ENCODE results near the gene MIEN1.
"Not testable (repeated sequence)": the region's sequence is repeated elsewhere in the genome, so short reads cannot be mapped to it uniquely, and the experiment has no call there.

The MIEN1 gene

DNA sequence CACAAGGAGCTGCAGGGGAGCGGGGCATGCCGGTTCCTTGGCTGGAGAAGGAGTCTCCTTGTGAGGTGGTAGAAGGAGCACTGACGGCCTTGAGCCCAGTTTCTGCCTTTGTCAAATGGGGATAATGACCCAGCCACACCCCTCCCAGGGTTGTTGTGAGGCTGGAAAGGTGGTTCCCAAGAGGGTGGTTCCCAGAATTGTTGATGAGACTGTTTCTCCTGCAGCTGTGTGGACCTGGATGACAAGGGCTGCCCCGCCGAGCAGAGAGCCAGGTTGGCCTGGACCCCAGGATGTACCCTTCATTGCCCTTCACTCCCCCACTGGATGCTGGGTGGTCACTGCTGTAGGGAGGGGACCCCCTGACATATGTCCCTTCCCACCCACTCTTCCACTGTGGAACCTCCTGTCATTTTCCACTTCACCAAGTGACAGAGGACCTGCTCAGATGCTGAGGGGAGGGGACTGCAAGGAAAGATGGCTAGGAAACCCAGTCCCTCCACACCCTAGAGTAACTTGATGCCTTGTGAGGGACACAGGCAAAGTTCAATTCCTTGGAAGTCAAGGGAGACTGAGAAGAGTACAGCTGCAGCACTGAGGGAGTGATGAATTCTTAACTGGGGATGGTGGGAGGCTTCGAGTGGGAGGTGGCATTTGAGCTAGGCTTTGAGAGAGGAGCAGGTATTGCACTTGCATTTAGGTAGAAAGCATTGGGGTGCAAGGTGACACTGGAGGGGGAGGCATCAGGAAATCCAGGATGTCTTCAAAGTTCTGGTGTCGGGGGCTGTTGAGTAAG lies 10.6 kb downstream of the MIEN1 start:
- DNase-seq (ENCODE audit: insufficient read length) (no peak), FAIRE-seq (no peak)
- TF ChIP-seq POLR2A (IDR thresholded peaks at IDR 0.05; ENCODE audit: low read depth, low read length) (no peak), TAF1 (IDR thresholded peaks at IDR 0.05; ENCODE audit: borderline replicate concordance, low read depth, low read length) (no peak), POLR2AphosphoS5 (IDR thresholded peaks at IDR 0.05; ENCODE audit: low read depth, low read length) (no peak)

DNA sequence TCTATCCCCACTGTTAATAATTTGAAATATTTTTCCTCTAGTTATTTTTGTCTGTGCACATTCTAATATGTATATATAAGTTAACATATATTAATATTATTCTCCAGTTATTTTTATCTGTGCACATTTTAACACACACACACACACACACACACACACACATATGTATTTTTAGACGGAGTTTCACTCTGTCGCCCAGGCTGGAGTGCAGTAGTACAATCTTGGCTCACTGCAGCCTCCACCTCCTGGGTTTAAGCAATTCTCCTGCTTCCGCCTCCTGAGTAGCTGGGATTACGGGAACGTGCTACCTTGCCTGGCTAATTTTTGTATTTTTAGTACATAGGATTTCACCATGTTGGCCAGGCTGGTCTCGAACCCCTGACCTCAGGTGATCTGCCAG lies 12.7 kb downstream of the MIEN1 start:
- TF ChIP-seq POLR2AphosphoS5 (IDR thresholded peaks at IDR 0.05; ENCODE audit: low read depth, low read length) (no peak), POLR2A (IDR thresholded peaks at IDR 0.05; ENCODE audit: low read depth, low read length) (no peak), TAF1 (IDR thresholded peaks at IDR 0.05; ENCODE audit: borderline replicate concordance, low read depth, low read length) (no peak)
- FAIRE-seq (no peak), DNase-seq (ENCODE audit: insufficient read length) (no peak)

DNA sequence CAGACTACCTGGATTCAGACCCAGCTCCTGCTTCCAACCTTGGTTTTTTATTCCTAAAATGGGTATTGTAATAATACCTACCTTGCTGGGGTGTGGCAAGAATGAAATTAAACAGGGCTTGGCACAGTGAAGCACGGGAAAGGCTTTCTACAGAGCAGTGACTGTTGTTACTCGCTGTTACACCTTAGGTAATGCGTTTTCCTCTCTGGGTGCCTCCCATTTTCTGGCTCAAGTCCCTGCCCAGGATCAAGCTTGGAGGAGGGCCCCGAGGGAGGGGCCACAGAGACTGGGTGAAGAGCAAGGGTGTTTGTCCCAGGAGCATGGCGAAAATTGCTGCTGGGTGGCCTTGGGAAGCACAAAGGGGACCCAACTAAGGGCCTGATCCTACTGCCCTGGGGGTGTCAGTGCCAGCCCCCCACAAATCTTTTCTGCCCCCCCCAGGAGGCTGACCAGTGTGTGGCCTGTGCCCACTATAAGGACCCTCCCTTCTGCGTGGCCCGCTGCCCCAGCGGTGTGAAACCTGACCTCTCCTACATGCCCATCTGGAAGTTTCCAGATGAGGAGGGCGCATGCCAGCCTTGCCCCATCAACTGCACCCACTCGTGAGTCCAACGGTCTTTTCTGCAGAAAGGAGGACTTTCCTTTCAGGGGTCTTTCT lies 13.3 kb downstream of the MIEN1 start:
- no peak for FAIRE-seq
- no peak for TF ChIP-seq POLR2A (IDR thresholded peaks at IDR 0.05; ENCODE audit: low read depth, low read length)
- TF ChIP-seq POLR2AphosphoS5 (IDR thresholded peaks at IDR 0.05; ENCODE audit: low read depth, low read length): no peak
- no peak for TF ChIP-seq TAF1 (IDR thresholded peaks at IDR 0.05; ENCODE audit: borderline replicate concordance, low read depth, low read length)
- DNase-seq (ENCODE audit: insufficient read length): no peak

DNA sequence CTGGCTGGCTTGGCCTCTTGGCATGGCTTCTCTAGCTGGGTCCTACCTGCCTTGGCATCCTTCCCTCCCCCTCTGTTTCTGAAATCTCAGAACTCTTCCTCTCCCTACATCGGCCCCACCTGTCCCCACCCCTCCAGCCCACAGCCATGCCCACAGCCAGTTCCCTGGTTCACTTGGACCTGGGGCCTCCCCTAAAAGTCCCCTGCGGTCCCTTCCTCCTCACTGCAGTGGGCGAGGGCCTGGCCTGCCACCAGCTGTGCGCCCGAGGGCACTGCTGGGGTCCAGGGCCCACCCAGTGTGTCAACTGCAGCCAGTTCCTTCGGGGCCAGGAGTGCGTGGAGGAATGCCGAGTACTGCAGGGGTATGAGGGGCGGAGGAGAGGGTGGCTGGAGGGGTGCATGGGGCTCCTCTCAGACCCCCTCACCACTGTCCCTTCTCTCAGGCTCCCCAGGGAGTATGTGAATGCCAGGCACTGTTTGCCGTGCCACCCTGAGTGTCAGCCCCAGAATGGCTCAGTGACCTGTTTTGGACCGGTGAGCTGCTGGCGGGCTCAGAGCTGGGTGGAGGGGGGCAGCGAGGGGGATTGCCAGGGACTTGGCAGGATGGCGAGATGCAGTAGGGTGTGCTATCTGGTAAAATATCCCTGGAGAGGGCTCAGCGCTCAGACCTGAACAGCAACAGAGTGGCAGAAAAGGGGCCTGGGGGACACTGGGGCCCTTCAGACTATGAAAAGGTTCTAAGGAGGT lies 14.1 kb downstream of the MIEN1 start:
- FAIRE-seq: no peak
- DNase-seq (ENCODE audit: insufficient read length): no peak
- no peak for TF ChIP-seq POLR2AphosphoS5 (IDR thresholded peaks at IDR 0.05; ENCODE audit: low read depth, low read length)
- TF ChIP-seq POLR2A (IDR thresholded peaks at IDR 0.05; ENCODE audit: low read depth, low read length): no peak
- no peak for TF ChIP-seq TAF1 (IDR thresholded peaks at IDR 0.05; ENCODE audit: borderline replicate concordance, low read depth, low read length)

DNA sequence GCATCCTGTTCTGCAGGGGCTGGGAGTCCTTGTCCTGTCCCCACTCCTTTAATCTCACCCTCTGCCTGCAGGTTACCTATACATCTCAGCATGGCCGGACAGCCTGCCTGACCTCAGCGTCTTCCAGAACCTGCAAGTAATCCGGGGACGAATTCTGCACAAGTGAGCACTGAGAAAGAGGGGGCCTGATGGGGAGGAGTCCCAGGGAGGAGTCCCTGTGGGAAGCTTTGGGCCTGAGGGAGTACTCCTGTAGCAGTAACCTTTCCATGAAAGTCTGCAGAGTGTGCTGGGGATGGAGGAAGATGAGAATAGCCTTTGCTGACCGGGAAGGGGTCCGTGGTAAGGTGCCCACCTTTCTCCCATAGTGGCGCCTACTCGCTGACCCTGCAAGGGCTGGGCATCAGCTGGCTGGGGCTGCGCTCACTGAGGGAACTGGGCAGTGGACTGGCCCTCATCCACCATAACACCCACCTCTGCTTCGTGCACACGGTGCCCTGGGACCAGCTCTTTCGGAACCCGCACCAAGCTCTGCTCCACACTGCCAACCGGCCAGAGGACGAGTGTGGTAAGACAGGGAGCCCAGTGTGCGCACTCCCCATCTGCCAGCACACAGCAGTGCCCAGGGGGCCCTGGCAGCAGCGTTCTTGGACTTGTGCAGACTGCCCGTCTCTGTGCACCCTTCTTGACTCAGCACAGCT lies 14.8 kb downstream of the MIEN1 start:
- TF ChIP-seq POLR2AphosphoS5 (IDR thresholded peaks at IDR 0.05; ENCODE audit: low read depth, low read length) (no peak), POLR2A (IDR thresholded peaks at IDR 0.05; ENCODE audit: low read depth, low read length) (no peak), TAF1 (IDR thresholded peaks at IDR 0.05; ENCODE audit: borderline replicate concordance, low read depth, low read length) (no peak)
- DNase-seq (ENCODE audit: insufficient read length) (no peak), FAIRE-seq (no peak)

DNA sequence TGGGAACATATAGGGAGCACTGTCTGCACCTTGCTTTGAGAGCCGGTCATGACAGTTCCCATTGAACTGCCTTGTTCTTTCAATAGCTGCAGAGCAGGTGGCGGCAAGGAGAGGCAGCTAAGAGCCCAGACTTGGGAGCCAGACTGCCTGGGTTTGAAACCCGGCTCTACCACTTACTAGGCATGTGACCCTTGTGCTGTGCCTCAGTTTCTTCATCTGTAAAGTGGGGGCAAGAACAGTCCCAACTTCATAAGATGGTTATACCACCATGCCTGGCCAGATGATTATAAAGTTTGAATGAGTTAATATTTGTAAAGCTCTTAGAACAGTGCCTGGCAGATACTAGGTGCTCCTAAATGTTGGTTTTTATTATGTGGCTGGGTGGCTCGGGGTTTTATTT lies 16.1 kb downstream of the MIEN1 start:
- TF ChIP-seq POLR2A (IDR thresholded peaks at IDR 0.05; ENCODE audit: low read depth, low read length) (no peak), TAF1 (IDR thresholded peaks at IDR 0.05; ENCODE audit: borderline replicate concordance, low read depth, low read length) (no peak), POLR2AphosphoS5 (IDR thresholded peaks at IDR 0.05; ENCODE audit: low read depth, low read length) (no peak)
- FAIRE-seq: no peak

DNA sequence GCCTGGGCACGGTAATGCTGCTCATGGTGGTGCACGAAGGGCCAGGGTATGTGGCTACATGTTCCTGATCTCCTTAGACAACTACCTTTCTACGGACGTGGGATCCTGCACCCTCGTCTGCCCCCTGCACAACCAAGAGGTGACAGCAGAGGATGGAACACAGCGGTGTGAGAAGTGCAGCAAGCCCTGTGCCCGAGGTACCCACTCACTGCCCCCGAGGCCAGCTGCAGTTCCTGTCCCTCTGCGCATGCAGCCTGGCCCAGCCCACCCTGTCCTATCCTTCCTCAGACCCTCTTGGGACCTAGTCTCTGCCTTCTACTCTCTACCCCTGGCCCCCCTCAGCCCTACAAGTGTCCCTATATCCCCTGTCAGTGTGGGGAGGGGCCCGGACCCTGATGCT lies 18.5 kb downstream of the MIEN1 start:
- DNase-seq (ENCODE audit: insufficient read length) (no peak), FAIRE-seq (no peak)
- TF ChIP-seq POLR2AphosphoS5 (IDR thresholded peaks at IDR 0.05; ENCODE audit: low read depth, low read length): no peak
- TF ChIP-seq POLR2A (IDR thresholded peaks at IDR 0.05; ENCODE audit: low read depth, low read length): no peak
- no peak for TF ChIP-seq TAF1 (IDR thresholded peaks at IDR 0.05; ENCODE audit: borderline replicate concordance, low read depth, low read length)

More for the DNA sequence above, 16.1 kb downstream of the MIEN1 start:
- DNase-seq (ENCODE audit: insufficient read length): no peak

DNA sequence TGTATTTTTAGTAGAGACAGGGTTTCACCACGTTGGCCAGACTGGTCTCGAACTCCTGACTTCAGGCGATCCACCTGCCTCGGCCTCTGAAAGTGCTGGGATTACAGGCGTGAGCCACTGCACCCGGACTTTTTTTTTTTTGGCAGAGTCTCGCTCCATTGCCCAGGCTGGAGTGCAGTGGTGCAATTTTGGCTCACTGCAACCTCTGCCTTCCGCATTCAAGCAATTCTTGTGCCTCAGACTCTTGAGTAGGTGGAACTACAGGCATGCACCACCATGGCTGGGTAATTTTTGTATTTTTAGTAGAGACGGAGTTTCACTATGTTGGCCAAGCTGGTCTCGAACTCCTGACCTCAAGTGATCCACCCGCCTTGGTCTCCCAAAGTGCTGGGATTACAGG lies 19.3 kb downstream of the MIEN1 start:
- FAIRE-seq: not testable (repeated sequence)

DNA sequence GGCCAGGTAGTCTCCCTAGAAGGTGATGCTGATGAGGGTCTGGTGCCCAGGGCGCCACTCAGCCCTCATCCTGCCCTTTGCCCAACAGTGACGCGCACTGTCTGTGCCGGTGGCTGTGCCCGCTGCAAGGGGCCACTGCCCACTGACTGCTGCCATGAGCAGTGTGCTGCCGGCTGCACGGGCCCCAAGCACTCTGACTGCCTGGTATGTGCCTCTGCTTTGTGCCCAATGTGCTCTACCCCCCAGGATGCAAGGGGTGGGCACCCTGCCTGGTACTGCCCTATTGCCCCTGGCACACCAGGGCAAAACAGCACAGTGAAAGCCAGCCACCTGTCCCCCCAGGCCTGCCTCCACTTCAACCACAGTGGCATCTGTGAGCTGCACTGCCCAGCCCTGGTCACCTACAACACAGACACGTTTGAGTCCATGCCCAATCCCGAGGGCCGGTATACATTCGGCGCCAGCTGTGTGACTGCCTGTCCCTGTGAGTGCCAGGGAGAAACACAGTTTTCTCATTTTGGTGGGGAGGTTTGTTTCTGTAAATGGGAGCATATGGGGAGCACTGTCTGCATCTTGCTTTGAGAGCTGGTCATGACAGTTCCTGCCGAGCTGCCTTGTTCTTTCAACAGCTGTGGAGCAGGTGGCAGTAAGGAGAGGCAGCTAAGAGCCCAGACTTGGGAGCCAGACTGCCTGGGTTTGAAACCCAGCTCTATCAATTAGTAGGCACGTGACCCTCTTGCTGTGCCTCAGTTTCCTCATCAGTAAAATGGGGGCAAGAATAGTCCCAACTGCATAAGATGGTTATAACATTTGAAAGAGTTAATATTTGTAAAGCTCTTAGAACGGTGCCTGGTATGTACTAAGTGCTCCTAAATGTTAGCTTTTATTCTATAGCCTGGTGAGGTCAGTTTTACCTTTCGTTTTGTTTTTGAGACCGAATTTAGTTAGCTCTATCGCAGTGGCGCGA lies 20.1 kb downstream of the MIEN1 start:
- DNase-seq (ENCODE audit: insufficient read length) (no peak), FAIRE-seq (no peak)
- no peak for TF ChIP-seq POLR2AphosphoS5 (IDR thresholded peaks at IDR 0.05; ENCODE audit: low read depth, low read length)
- TF ChIP-seq TAF1 (IDR thresholded peaks at IDR 0.05; ENCODE audit: borderline replicate concordance, low read depth, low read length): no peak
- no peak for TF ChIP-seq POLR2A (IDR thresholded peaks at IDR 0.05; ENCODE audit: low read depth, low read length)

More for the DNA sequence above, 19.3 kb downstream of the MIEN1 start:
- DNase-seq (ENCODE audit: insufficient read length): not testable (repeated sequence)

DNA sequence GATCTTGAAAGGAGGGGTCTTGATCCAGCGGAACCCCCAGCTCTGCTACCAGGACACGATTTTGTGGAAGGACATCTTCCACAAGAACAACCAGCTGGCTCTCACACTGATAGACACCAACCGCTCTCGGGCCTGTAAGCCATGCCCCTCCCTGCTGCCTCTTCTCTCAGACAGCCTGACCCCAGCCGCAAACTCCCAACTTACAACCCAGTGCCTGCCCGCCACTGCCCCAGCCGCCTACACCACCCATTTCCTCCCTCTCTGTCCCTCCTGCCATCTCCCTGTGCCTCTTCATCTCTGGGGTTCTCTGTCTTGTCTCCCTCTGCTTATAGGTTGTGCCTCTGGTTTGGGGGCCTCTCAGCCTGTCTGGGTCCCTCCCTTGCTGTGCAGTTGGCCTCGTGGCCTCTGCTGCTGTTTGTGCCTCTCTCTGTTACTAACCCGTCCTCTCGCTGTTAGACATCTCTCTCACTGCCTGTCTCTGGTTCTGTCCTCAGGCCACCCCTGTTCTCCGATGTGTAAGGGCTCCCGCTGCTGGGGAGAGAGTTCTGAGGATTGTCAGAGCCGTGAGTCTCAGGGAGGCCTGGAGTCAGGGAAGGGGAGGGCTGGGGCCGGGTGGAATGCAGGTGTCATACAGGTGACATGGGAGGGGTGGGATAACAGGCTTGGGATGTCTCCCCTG lies 20.9 kb downstream of the MIEN1 start:
- no peak for TF ChIP-seq POLR2A (IDR thresholded peaks at IDR 0.05; ENCODE audit: low read depth, low read length)
- TF ChIP-seq POLR2AphosphoS5 (IDR thresholded peaks at IDR 0.05; ENCODE audit: low read depth, low read length): no peak
- TF ChIP-seq TAF1 (IDR thresholded peaks at IDR 0.05; ENCODE audit: borderline replicate concordance, low read depth, low read length): no peak
- no peak for DNase-seq (ENCODE audit: insufficient read length)
- no peak for FAIRE-seq

All from GM12892 (cell line).